BLaER1 treated with 17β-estradiol and CSF1 and Interleukin-3, amounts not matched to agents 10 nM and 100 nM (cell line): Measurements from ENCODE around the gene APBB2.

Source experiments
- H3K27ac ChIP-seq, 11 experiments: shearing (Covaris generic); formaldehyde crosslinking; 2 replicates each; pipeline ENCODE4 v1.8.1; 2022
- H3K27me3 ChIP-seq, 11 experiments: shearing (Covaris generic); formaldehyde crosslinking; 2 replicates each; pipeline ENCODE4 v1.8.1; 2022
- H3K36me3 ChIP-seq, 11 experiments: shearing (Covaris generic); formaldehyde crosslinking; 2 replicates each; pipeline ENCODE4 v1.8.1; 2022
- H3K4me1 ChIP-seq, 10 experiments: shearing (Covaris generic); formaldehyde crosslinking; 2 replicates each; pipeline ENCODE4 v1.8.1; 2022
- H3K4me2 ChIP-seq, 11 experiments: shearing (Covaris generic); formaldehyde crosslinking; 2 replicates each; pipeline ENCODE4 v1.8.1; 2022
- H3K4me3 ChIP-seq, 10 experiments: shearing (Covaris generic); formaldehyde crosslinking; 2 replicates each; pipeline ENCODE4 v1.8.1; 2022
- H3K9ac ChIP-seq, 11 experiments: shearing (Covaris generic); formaldehyde crosslinking; 2 replicates each; pipeline ENCODE4 v1.8.1; 2022
- H3K9me3 ChIP-seq, 11 experiments: shearing (Covaris generic); formaldehyde crosslinking; replicated peaks in 1 of 11; 2 replicates each; pipeline ENCODE4 v1.8.1; 2022
- H4K20me1 ChIP-seq, 11 experiments: shearing (Covaris generic); formaldehyde crosslinking; 2 replicates each; pipeline ENCODE4 v1.8.1; 2022
- Cebpa-rat ChIP-seq, 11 experiments: shearing (Covaris generic); IDR thresholded peaks; 2 replicates each; pipeline ENCODE4 v1.8.1; 2022

Gene APBB2

DNA sequence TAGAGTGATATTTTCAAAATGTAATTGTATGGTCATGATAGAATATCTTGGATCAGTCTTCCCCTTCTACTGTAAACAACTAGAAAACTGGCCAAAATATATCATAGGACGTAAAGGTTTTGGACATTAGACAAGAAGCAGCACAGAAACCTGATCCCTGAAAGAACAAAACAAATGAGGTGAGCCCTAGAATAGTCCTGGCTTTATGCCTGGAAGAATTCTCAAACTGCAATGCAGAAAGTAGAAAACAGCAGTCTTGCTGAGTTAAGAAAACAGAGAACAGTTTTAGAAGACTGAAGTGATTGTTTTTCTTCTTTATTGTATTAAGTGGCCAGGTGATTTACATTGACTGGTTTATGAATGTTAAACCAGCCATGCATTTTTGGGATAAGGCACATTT lies 445.1 kb downstream of the APBB2 start:
- H3K36me3 ChIP-seq: no peaks in the 10 kb centered on the region
- no peaks in the 10 kb centered on the region for H4K20me1 ChIP-seq

DNA sequence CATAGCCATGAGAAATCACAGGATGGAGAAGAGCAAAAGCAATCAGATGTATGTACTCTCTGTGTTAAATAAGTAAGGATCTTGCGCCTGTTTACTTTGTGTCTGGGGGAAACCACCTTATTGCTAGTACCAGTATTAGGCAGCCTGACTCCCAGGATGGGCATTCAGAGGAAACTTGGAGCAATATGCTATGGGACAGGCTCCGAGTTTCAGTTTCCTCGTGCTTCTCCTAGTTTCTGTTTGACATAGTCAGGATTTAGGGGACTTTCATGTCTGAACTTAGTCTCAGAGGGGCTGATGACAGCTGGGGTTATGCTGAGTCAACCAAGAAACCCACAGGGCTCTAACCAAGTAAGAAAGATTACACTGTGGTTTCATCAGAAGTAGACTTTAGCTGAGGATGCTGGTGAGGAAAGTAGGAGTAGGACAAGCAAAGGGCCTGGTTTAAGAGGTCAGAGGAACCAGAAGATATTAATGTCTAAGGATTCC lies 451.1 kb downstream of the APBB2 start:
- Histone ChIP-seq H3K27me3 (no peaks in the 10 kb centered on the region), H4K20me1 (no peaks in the 10 kb centered on the region), H3K36me3 (no peaks in the 10 kb centered on the region), H3K27ac (peak overlapping the region in 9 of 11 experiments; percentile 49 to 80 (median 68); a peak in 19 of 22 replicates), H3K4me3 (no peak overlapping the region; a peak in 1 of 20 replicates), H3K4me2 (peak overlapping the region; percentile 40 to 80 (median 57)), H3K9ac (peak overlapping the region in 8 of 11 experiments; percentile 7 to 52 (median 38); a peak in 13 of 22 replicates), H3K4me1 (peaks cover 13 to 23% (median 21%) of the 10 kb centered on the region in 10 experiments), H3K9me3 (peaks cover 0 to 4% (median 0%) of the 10 kb centered on the region in 11 experiments; a peak in 1 of 22 replicates)
- peak in 8 of 11 experiments; percentile 33 to 89 (median 54); a peak in 7 of 22 replicates for TF ChIP-seq Cebpa-rat (IDR thresholded peaks at IDR 0.05)

More for the DNA sequence above, 445.1 kb downstream of the APBB2 start:
- Histone ChIP-seq H3K27ac (no peak overlapping the region), H3K4me2 (no peak overlapping the region), H3K4me3 (no peak overlapping the region), H3K9me3 (peaks cover 0 to 10% (median 0%) of the 10 kb centered on the region in 11 experiments; a peak in 1 of 22 replicates), H3K4me1 (peaks cover 6 to 39% (median 22%) of the 10 kb centered on the region in 10 experiments; a peak in 18 of 20 replicates), H3K9ac (no peak overlapping the region), H3K27me3 (no peaks in the 10 kb centered on the region)
- TF ChIP-seq Cebpa-rat (IDR thresholded peaks at IDR 0.05): no peak
